ENCODE measurements around the gene CNNM2. TPM values are rescaled to one million over a fixed set of nuclear protein-coding genes. Genes with fewer than 3 reads are reported as not detected.
A peak's percentile ranks its signal among the peaks of the same experiment; 100 is the strongest.
"Not testable (repeated sequence)": the region's sequence is repeated elsewhere in the genome, so short reads cannot be mapped to it uniquely, and the experiment has no call there.

Gene CNNM2
- polyA plus RNA-seq, 3 donors = 9.8 to 11.4 (median 11.1) TPM

DNA sequence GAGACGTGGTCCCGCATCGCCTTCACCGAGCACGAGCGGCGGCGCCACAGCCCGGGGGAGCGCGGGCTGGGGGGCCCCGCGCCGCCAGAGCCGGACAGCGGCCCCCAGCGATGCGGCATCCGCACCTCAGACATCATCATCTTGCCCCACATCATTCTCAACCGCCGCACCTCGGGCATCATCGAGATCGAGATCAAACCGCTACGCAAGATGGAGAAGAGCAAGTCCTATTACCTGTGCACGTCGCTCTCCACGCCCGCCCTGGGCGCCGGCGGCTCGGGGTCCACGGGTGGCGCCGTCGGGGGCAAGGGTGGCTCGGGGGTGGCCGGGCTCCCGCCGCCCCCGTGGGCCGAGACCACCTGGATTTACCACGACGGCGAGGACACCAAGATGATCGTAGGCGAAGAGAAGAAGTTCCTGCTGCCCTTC lies 737 bp downstream of the CNNM2 start:
- no peak for DNase-seq (ENCODE audit: extremely low read depth in 1 of 11, low read depth in 9 of 11, low spot score in 4 of 11)

DNA sequence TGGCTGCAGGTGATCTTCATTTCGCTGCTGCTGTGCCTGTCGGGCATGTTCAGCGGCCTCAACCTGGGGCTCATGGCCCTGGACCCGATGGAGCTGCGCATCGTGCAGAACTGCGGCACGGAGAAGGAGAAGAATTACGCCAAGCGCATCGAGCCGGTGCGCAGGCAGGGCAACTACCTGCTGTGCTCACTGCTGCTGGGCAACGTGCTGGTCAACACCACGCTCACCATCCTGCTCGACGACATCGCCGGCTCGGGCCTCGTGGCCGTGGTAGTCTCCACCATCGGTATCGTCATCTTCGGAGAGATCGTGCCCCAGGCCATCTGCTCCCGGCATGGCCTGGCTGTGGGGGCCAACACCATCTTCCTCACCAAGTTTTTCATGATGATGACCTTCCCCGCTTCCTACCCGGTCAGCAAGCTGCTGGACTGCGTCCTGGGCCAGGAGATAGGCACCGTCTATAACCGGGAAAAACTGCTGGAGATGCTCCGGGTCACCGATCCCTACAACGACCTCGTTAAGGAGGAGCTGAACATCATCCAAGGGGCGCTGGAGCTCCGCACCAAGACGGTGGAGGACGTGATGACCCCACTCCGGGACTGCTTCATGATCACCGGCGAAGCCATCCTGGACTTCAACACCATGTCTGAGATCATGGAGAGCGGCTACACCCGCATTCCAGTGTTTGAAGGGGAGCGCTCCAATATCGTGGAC lies 1.3 kb downstream of the CNNM2 start:
- peak in 2 of 11 donors; percentile 20 to 31 for DNase-seq (ENCODE audit: extremely low read depth in 1 of 11, low read depth in 9 of 11, low spot score in 4 of 11)

DNA sequence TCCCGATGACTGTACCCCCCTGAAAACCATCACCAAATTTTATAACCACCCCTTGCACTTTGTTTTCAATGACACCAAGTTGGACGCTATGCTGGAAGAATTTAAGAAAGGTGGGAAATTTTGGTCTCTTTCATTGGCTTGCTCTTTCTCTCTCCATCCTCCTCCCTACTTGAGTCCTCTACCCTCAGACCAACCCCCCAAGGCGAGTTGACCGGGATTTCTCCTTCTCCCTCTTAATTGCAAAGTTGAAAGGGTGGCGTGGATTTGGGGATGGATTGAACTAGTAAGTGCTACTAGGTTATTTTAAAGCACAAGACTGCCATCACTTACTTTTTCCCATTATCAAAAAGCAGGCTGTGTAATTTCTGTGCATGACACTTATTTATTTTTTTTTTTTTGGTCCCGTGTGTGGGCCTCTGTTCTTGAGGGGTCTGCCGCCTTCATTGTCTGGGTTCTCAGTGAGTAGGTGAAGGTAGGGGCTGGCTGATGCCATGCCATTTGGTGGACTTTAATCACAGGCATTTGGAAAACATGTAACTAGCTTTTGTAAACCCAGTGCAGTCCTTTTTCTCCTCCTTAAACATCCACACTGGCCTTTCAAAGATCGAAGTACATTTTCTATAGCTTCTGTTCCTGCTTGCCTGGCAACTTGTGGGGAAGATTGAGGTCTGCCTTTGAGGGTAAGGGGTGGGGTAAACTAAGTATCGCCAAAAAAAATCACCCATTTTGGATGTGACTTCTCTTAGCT lies 2.1 kb downstream of the CNNM2 start:
- no peak for DNase-seq (ENCODE audit: extremely low read depth in 1 of 11, low read depth in 9 of 11, low spot score in 4 of 11)

DNA sequence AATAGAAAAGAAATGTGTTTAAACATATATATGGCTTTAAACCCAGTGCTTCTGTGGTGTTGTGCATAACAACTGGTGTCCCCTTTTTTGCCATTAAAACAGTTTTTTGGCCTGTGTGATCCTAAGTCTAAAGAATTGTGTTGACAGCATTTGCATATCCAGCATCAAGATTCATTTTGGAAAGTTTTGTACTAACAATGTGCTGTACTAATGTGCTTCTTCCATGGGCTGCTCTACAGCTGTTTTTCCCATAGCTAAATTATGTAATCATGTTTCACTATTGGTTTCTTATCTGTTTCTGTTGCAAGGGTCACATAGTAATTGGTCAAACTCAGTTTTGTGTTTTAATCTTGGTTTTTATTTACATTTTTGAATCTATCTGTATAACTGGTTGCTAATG lies 5.5 kb downstream of the CNNM2 start:
- no peak for DNase-seq (ENCODE audit: extremely low read depth in 1 of 11, low read depth in 9 of 11, low spot score in 4 of 11)

DNA sequence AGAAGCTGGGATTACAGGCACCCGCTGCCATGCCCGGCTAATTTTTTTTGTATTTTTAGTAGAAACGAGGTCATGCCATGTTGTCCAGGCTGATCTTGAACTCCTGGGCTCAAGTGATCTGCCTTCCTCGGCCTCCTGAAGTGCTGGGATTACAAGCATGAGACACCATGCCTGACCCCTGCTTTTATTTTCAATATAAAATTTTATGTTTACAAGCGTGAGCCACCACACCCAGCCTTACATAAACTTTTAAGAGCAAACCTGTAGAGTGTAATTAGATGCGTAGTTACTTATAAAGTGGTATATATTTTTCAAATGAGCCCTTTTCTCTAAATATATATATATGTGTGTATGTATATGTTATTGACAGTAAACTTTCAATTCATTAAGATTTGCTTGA lies 8.7 kb downstream of the CNNM2 start:
- DNase-seq (ENCODE audit: extremely low read depth in 1 of 11, low read depth in 9 of 11, low spot score in 4 of 11) = no peak

DNA sequence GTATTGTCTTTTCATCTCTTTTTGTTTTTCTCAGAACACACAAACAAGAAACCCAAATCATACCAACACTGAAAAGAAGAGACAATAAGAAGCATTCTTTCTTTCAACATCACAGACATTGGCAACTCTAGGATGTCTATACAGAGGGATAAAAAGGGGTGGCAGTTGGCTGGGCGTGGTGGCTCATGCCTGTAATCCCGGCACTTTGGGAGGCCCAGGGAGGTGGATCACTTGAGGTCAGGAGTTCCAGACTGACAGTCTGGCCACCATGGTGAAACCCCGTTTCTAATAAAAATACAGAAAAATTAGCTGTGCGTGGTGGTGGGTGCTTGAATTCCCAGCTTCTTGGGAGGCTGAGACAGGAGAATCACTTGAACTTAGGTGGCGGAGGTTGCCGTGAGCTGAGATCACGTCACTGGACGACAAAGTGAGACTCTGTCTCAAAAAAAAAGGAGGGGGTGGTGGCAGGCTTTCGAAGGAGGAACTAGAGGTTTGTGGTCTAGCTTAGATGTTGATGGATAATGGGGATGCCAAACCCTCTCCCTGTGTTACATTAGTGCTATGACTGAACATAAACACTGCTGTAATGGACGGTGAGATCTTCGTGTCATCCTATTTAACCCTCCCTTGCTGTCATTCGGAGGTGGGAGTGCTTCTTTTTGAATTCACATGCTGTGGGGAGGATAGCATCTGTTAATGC lies 9.4 kb downstream of the CNNM2 start:
- DNase-seq (ENCODE audit: extremely low read depth in 1 of 11, low read depth in 9 of 11, low spot score in 4 of 11) = no peak

DNA sequence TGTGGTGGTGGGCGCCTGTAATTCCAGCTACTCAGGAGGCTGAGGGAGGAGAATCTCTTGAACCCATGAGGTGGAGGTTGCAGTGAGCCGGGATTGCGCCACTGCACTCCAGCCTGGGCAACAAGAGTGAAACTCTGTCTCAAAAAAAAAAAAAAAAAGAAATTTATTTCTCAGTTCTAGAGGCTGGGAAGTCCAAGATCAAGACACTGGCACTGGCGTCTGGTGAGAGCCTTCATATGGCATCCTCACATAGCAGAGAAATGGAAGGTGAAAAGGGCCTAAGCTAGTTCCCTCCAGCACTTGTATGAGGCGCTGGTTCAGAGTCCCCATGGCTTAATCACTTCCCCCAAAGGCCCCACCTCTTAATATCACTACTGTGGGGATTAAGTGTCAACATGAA lies 10.3 kb downstream of the CNNM2 start:
- not testable (repeated sequence) for DNase-seq (ENCODE audit: extremely low read depth in 1 of 11, low read depth in 9 of 11, low spot score in 4 of 11)

GRCh38 chr10:102930720-102931119 lies 12.6 kb downstream of the CNNM2 start:
- DNase-seq (ENCODE audit: extremely low read depth in 1 of 11, low read depth in 9 of 11, low spot score in 4 of 11) = no peak

GRCh38 chr10:102931643-102932042 lies 13.5 kb downstream of the CNNM2 start:
- no peak for DNase-seq (ENCODE audit: extremely low read depth in 1 of 11, low read depth in 9 of 11, low spot score in 4 of 11)

DNA sequence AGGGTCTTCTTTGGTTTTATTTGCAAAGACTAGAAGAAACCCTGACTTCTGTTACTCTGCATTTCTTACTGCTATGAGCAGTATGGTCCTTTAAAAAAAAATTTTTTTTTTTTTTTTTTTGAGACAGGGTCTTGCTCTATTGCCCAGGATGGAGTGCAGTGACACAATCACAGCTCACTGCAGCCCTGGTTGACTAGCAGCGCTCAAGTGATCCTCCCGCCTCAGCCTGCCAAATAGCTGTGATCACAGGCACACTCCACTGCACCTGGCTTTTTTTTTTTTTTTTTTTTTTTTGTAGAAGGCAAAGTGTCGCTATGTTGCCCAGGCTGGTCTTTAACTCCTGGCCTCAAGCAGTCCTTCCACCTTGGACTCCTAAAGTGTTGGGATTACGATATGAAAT lies 17.4 kb downstream of the CNNM2 start:
- DNase-seq (ENCODE audit: extremely low read depth in 1 of 11, low read depth in 9 of 11, low spot score in 4 of 11) = peak in 1 of 11 donors; percentile 14

- DNase-seq (ENCODE audit: extremely low read depth in 1 of 11, low read depth in 9 of 11, low spot score in 4 of 11) = no peak
Observed at GRCh38 chr10:102935939-102936605, 18.0 kb downstream of the CNNM2 start.

DNA sequence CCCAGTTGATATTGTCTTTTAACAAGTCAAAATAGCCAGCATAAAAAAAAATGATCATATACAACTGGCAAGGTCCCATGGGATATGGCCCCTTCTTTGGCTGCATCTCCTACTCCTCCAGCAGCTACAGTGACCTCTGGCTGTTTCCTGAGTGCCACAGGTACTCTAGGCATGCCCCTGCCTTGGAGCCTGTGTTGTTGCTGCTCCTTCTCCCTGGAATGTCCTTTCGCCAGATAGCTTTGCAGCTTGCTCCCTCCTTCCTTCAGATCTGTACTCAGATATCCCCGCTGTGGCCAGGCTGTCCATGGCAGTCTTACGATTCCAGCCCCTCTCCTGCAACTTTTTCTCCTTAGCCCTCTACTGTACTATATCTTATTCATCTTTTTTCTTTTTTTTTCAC lies 23.3 kb downstream of the CNNM2 start:
- no peak for DNase-seq (ENCODE audit: extremely low read depth in 1 of 11, low read depth in 9 of 11, low spot score in 4 of 11)

- no peak for DNase-seq (ENCODE audit: extremely low read depth in 1 of 11, low read depth in 9 of 11, low spot score in 4 of 11)
Observed at GRCh38 chr10:102945449-102945848, 27.4 kb downstream of the CNNM2 start.

- no peak for DNase-seq (ENCODE audit: extremely low read depth in 1 of 11, low read depth in 9 of 11, low spot score in 4 of 11)
Observed at GRCh38 chr10:102945962-102946361, 27.9 kb downstream of the CNNM2 start.

GRCh38 chr10:102946992-102947391 lies 28.9 kb downstream of the CNNM2 start:
- DNase-seq (ENCODE audit: extremely low read depth in 1 of 11, low read depth in 9 of 11, low spot score in 4 of 11) = no peak

GRCh38 chr10:102948176-102948575 lies 30.1 kb downstream of the CNNM2 start:
- DNase-seq (ENCODE audit: extremely low read depth in 1 of 11, low read depth in 9 of 11, low spot score in 4 of 11) = no peak

DNA sequence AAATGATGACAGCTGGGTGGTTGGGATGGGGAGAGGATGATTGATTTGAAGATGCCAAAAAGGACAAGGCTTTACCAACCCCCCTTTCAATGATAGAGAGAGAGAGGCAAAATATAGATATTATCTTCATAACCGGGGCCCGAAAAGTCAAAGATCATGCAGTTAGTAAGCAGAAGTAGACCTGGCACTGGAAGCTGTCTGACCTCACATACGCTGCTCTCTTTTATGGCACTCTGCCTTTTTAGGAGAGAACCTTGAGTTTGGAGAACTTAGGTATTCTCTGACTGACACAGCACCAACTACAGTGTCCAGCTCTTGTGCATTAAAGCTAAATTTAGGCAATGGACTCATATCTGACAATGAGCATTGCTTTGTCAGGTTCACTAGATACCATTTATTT lies 30.7 kb downstream of the CNNM2 start:
- no peak for DNase-seq (ENCODE audit: extremely low read depth in 1 of 11, low read depth in 9 of 11, low spot score in 4 of 11)

- DNase-seq (ENCODE audit: extremely low read depth in 1 of 11, low read depth in 9 of 11, low spot score in 4 of 11) = no peak
Observed at GRCh38 chr10:102949916-102950315, 31.8 kb downstream of the CNNM2 start.

DNA sequence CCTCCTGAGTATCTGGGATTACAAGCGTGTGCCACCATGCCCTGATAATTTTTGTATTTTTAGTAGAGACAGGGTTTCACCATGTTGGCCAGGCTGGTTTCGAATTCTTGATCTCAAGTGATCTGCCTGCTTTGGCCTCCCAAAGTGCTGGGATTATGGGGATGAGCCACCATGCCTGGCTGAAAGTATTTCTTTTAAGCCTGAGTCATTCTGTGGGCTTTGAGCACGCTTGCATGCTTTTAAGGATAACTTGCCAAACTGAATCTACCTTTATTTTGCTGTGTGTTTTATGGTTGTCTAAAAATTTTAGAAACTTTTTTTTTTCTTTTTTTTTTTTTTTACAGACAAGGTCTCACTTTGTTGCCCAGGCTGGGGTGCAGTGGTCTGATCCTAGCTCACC lies 33.2 kb downstream of the CNNM2 start:
- no peak for DNase-seq (ENCODE audit: extremely low read depth in 1 of 11, low read depth in 9 of 11, low spot score in 4 of 11)

DNA sequence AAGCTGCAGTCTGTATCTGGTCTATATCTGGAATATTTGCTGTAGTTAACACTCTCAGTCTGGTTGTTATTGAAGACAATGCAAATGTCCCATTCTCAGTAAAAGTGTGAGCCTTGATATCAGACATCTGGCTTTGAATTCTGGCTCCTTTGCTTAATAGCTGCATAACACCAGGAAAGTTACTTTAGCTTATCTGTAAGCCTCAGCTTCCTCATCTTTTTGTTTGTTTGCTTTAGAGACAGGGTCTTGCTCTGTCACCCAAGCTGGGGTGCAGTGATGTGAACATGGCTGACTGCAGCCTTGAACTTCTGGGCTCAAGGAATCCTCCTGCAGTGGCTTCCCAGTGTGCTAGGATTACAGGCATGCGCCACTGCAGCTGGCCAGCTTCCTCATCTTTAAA lies 41.3 kb downstream of the CNNM2 start:
- no peak for DNase-seq (ENCODE audit: extremely low read depth in 1 of 11, low read depth in 9 of 11, low spot score in 4 of 11)

All from renal cortex interstitium (tissue), 11 donors.